ENCODE measurements around the gene LCN10.

Gene LCN10

DNA sequence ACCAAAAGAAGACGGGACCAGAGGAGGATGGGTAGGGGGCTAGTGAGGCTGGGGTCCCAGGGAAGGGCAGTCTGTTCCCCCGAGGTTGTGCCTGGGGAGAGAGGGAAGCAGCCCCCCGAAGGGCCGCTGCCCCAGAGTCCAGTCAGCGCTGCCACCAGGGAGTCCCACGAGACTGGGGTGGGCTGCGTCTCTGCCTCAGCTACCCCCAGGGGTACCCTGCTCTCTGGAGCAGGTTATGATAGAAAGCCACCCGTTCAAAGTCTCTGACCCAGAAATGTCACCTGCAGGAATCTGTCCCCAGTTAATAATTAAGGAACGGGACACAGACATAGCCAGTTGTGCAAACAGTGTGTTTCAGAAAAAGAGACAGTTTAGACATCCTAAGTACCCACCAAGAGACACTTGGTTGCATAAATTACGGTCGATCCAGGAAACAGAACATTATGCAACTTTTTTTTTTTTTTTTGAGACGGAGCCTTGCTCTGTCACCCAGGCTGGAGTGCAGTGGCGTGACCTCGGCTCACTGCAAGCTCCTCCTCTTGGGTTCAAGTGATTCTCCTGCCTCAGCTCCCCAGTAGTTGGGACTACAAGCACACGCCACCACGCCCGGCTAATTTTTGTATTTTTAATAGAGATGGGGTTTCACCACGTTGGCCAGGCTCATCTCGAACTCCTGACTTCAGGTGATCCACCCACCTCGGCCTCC lies 44.8 kb downstream of the LCN10 start:
- DNase-seq, result no peak

DNA sequence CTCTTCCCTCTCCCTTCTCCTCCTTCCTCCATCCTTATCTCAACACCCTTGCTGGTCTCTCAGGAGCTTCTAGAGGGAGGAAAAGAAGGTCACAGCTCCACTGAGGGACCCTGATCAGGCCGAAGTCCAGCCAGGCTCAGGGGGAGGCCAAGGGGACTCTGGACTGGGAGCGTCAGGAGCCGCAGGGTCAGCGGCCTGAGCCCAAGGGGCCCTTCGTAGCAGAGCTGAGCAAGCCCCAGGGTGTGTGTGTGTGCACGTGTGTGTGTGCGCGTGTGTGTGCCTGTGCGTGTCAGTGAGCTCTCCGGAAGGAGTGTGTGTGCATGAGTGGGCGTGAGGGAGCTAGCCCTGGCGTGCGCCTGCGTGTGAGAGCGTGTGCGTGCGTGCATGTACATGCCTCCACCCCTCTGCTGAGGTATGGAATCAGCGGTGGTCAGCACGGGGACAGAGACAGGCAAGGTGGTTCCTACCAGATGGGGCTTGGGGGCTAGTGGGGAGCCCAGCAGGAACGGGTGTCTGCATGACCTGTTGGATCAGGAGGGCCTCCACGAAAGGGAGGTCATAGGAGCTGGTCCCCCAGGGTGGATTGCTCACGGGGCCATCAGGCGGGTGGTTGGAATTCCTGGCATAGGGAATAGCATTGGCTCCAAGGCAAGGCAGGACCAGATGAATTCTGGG lies 45.5 kb downstream of the LCN10 start:
- no peak for DNase-seq

DNA sequence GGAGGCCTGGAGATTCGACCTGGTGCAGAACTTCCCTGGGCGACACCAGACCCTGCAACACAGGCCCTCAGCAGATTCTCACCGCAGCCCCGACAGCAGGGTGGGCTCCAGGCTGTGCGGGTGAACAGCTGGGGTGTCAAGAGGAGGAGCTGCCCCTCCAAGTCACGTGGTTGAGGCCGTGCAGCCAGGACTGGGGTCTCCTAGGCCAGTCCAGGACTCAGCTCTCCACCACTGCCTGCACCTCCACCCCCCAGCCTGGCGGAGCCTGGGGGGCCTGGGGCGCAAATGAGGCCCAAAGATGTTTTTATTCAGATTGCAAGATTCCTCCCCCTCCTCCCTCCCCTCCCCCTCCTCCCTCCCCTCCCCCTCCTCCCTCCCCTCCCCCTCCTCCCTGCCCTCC lies 46.2 kb downstream of the LCN10 start:
- DNase-seq, result no peak

DNA sequence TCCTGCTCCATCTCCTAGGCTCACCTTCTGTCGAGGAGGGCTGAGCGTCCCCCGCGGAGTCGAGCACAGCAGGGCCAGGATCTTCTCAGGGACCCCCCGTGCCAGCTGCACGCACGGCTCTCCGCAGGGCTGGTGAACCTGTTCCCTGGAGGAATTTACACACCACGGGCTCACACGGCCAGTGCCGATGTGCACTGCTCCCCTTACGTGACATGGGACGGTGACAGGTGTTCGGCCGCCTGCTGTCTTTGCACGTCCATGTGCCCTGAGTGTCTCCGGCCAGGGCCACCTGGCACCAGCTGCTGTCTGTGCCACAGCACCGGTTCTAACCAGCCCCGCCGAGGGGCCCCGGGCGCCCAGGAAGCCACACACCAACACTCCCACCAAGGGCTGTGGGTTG lies 46.8 kb downstream of the LCN10 start:
- no peak for DNase-seq

DNA sequence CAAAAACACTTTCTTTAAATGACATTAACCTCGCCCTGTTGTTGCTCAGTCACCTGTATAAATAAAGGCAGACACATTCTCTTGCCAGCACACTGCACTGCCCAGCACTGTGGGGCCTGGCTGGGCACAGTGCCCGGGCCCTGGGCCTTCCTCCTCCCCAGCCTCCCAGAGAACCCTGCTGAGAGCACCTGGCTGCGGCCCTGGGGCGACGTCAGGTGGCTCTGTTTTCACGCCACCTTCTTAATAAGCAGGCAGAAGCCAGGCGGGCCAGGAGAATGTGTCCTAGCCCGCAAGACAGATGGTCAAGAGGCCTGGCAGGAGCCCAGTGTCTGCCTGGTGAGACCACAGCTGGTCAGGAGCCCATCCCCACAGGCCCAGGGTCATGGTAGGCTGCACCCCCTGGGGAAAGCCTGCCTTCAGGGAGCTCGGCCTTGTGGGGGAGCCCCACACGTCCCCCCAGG lies 47.3 kb downstream of the LCN10 start:
- DNase-seq, result no peak

DNA sequence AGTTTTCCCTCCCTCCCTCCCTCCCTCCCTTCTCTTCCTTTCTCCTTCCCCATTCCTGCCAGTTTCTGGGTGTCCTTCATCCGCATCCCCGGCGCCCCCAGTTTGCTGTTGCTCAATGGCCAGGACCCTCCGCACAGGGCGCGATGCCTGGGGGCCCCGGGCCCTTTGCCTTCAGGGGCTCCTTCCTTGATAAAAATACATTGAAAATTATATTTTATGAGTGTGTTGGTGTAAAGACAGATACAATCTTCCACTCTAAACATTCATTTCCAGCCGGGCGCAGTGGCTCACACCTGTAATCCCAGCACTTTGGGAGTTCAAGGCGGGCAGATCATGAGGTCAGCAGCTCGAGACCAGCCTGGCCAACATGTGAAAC lies 47.9 kb downstream of the LCN10 start:
- DNase-seq, result no peak

DNA sequence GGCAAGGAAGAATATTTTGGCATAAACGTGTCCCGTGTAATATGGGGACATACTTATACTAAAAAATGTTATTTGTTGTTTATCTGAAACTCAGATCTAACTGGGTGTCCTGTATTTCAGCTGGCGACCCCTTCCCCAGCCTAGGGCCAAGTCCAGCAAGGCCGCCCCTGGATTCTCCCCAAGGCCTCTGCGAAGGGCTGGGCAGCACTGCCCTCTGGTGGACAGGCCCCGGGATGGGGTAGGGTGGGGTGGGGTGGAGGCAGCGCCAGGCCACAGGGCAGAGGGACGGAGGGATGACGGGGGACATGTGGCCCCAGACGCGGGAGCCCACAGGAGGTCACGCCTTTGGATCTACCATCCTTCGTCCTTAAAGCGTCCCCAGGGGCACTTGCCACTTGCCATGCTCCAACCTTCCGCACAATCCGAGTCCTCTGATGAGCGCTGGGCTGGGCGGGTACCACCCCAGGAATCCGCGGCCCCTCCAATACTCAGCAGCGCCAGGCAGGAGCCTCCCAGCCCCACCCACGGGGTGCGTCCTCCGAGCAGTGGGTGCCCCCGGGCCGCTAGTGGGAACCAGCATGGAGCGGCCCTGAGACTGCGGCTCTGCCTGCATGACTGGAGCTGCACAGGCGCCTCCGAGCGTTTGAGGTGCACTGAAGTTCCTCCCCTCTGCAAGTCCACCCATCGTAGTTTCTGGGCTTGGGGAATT lies 48.4 kb downstream of the LCN10 start:
- DNase-seq, result peak; percentile 44

DNA sequence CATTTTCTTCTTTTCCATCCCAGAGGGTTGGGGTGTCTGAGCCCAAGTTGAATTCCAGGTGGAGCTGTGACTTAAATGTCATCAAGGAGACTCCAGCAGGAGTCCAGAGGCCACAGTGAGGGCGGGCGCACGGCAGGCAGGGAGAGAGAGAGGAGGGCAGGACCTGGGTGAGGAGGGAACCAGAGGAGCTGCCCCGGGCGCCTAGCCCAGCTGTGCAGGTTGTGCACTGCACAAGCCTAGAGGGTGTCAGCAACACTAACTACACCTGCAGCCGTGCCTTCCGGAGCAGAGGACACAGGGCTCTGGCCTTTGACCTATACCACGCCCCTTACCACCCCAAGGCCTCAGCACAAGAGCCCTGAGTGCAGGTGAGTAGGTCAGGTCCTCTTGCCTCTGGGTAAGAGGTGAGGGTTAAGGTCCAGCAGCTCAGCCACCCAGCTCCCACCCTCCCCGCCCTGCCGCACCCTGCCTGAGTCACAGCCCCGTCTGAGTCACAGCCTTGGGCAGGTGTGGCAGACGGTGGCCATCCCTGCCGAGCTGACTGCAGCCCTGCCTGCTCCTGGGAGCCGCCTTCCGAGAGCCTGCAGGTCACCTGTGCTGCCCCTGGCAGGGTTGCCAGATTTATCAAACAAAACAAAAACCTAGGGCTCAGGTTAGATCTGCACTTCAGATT lies 49.1 kb downstream of the LCN10 start:
- no peak for DNase-seq

DNA sequence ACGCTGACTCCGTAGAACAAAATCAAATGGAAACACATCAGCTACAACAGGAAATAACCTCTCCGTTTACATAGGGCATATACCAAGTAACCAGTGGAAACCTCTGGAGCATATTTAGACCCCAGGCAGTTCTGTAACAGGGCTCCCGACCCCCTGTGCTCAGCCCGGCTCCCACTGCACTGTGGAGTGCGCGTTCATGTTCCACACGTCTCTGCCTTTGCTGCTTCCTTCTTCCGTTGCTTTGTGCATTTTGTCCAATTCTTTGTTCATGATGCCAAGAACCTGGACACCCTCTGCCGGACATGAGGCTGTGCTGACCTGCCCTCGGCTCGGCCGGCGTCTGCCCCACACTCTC lies 49.6 kb downstream of the LCN10 start:
- no peak for DNase-seq

DNA sequence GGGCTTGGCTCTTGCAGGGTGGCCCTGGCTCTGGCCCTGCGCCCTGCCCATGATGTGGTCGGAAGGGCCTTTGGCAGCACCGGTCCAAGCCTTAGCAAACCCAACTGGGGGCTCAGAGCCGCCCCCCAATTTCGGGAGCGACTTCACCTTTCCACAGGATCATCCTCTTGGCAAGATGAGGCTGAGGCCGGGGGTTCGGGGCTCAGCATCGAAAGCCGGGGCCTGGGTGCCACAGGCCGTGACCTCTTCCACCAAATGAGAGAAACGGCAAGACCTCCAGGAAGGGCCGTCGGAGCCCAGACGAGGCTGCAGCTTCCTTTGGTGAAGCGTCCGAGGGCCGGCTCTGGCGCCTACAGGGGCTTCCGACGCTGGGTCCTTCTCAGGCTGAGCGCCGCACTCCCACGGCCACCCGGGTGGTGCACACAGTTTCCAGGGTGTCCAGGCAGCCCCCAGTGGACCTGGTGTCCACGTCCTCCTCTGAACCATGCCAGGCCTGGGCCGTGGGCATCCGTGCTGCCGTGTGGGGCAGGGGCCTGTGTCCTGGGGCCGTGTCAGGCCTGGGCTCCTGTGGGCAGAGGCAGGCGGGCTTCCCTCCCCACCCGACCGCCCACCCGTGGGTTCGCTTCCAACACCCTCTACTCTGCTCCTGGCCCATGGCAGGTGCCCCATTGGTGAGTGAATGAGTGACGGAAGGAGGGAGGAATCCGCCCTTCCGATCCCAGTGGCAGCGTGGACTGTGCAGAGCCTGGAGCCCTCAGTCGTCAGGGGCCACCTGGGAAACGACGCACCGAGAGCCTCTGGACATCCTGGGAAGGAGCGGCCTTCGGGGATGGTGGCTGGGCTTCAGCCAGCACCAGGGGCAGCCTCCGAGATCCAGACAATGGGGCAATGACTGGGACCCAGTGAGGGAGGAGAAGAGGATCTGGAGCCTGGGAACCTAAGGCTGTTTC lies 50.3 kb downstream of the LCN10 start:
- no peak for DNase-seq

DNA sequence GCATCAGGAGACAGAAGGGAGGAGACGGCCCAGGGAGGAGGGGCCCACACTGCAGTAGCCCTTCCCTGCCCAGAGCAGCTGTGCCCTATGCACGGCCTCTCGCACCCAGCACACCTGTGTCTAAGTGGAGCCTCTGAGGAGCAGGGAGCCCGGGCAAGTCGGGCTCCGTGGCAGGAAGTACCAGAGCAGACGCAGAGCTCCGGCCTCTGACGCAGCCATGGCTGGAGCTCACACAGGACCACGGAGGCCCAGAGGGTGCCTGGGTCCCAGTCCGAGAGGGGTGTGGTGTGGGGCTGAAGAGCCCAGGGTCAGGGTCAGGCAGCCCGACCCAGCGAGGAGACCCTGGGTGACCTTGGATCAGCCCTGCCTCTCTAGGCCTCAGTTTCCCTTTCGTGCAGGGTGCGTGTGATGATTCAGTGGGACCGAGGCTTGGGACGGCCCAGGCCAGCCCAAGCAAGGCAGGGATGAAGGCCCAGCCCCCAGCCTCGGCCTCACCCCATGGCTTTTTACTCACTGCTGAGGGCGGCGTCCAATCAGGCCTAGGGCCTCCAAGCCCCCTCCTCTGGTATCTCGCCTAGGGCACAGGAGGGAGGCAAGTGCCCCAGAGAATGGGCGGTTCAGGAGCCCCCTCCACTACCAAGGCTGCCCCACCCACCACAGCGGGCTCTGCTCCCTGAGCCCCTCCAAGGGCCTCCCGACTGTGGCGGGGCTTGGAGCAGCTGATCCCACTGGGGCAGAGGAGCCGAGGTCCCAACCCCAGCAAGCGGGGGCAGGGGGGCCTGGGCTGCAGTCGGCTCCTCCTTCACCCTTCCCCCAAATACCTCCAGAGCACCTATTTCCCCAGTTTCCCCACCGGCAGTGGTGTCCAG lies 51.2 kb downstream of the LCN10 start:
- DNase-seq, result no peak

DNA sequence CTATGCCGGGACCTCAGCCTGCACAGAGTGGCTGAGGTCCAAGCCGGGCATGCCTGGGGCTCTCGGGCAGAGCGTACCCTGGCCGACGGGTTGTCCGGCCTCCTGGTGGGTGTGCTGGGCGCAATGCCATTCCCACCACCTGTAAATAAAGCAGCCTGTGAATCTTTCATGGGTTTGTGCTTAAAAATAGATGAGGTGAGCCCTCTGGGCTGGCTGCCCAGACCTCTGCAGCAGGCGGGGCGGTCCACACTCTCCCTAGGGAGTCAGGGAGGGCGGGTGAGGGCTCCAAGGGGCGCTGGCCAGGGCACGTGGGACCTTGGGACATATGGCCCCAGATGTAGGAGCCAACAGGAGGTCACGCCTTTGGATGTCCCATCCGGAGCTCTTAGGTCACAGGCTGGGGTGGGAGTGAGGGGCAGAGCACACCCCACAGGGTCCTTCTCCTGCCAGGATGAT lies 51.9 kb downstream of the LCN10 start:
- no peak for DNase-seq

DNA sequence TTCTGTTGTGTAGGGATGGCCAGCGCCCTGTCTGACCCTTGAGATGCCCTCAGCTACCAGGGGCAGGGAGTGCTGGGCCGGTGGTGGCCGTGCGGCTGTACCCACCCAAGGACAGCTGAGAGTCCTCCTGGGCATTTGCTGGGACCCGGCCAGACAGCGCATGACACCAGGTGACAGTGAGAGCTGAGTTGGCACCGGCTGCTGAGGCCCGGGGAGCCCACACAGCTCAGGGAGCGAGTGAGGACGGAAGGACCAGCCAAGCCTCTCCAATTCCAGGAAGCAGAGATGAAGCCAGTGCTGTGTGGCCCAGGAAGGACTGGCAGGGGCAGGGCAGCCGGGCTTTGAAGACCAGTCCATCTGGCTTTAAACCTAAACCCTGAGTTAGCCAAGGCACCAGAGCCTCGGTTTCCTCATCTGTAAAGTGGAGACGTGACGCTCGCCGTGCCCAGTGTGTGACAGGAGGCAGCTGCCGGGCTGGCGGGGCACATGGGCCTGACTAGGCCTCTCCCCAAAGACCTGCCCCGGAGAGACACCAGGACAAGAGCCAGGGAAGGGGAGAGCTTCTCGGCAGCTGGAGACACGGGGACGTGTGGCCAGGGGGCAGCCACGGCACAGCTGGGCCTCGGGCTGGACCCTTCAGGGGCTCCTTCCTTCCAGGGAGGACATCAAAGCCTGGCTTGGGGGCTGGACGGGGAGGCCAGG lies 52.5 kb downstream of the LCN10 start:
- DNase-seq, result no peak

DNA sequence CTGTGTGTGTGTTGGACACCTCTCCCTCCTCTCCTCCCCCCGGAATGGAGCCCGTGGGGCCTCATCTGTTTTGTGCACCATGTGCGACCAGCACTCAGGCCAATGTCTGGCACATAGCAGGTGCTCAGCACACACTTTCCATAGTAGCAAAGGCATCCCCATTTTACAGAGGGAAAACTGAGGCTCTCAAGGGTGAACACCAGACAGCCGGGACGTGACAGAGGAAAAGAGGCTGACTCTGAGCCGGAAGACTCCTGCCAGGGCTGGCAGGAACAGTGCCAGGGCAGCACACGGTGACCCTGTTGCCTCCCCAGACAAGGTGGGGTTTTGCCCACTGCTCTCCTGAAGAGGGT lies 53.7 kb downstream of the LCN10 start:
- no peak for DNase-seq

DNA sequence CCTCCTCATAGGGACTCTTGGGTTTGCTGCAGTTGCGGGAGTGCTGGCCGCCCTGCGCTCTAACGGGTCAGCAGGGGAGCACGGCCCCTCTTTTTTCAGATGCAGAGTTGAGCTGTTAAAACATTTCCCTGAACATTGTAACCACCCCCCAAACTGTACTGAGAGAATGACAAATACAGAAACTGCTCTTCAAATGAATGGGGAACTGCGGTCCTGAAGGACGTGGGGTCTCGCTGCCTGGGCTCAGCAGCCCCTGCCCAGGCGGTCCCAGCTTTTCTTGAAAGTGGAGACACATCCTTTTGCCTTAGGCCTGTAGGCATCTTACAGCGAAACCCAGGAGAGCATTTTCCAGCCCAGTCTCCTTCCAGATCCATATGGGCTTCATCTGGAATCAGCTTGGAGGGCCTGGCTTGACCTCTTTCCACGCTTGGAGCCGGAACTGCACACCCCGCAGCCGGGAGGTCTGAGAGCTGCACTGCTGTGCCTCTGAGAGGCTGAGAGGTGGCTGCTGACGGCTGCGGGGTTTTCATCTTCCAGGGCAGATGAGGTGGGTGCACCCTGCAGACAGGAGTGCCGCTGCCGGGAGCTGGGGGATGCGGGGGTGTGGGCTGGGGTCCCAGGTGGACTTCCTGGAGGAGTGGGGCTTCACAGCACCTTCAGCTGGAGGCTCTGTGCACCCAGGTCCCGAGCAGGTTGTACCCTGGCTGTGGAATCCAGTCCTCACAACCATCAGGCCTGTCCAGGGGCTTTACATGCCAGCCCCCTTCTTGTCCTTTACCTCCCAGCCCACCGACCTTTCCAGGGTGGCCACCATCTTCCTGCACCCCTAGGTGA lies 54.2 kb downstream of the LCN10 start:
- DNase-seq, result no peak

All from activated CD4-positive, alpha-beta T cell treated with anti-CD3 and anti-CD28 coated beads, Interleukin-10, Interleukin-2, amounts not matched to agents 100 ng/mL and 50 ng/mL, durations not matched to agents 16 hours and 8 hours (primary cell).